Adrenal gland (tissue), 12 donors: ENCODE results near the gene CEP89. TPM values are rescaled to one million over a fixed set of nuclear protein-coding genes. Genes with fewer than 3 reads are reported as not detected.
"Not testable (repeated sequence)": the region's sequence is repeated elsewhere in the genome, so short reads cannot be mapped to it uniquely, and the experiment has no call there.

Source experiments
- DNase-seq, 7 donors: peaks; one replicate each; pipeline ENCODE4 v3.0.0-alpha.2; 2019 to 2020
- H3K27ac ChIP-seq, 5 donors: fragments of 200-600 bp; sonication (generic) in 4 of 5; 1 replicate in 3 of 5; 2 replicates in 2 of 5; pipeline versions ENCODE4 v1.5.1 to v1.8.0; 2016 to 2020; ENCODE audit warnings: mild to moderate bottlenecking in 1 of 5
- H3K27me3 ChIP-seq: fragments of 200-600 bp; 2 replicates; pipeline ENCODE4 v1.8.0; 2021
- H3K36me3 ChIP-seq, 2 donors: fragments of 200-600 bp; replicated peaks in 1 of 2; 1 replicate in 1 of 2; 2 replicates in 1 of 2; pipeline versions ENCODE4 v1.5.1 to v1.8.0; 2018 to 2022
- H3K4me1 ChIP-seq, 2 donors: fragments of 200-600 bp; replicated peaks in 1 of 2; 1 replicate in 1 of 2; 2 replicates in 1 of 2; pipeline versions ENCODE4 v1.5.1 to v1.8.0; 2018 to 2021
- H3K4me3 ChIP-seq, 4 donors: fragments of 200-600 bp; sonication (generic) in 3 of 4; one replicate each; pipeline ENCODE4 v1.5.1; 2016 to 2018
- H3K9me3 ChIP-seq, 3 donors: fragments of 200-600 bp; sonication (generic) in 1 of 3; replicated peaks in 1 of 3; 1 replicate in 2 of 3; 2 replicates in 1 of 3; pipeline versions ENCODE4 v1.5.1 to v1.8.0; 2016 to 2021
- CTCF ChIP-seq, 6 experiments: fragments of 450-650 bp in 4 of 6; fragments of 200-600 bp in 2 of 6; sonication (generic) in 1 of 6; IDR thresholded peaks; 1 replicate in 5 of 6; 2 replicates in 1 of 6; pipeline versions ENCODE4 v1.5.1 to v1.8.0; 2016 to 2021; ENCODE audit warnings: antibody characterized with exemption in 6 of 6, mild to moderate bottlenecking in 2 of 6, moderate library complexity in 1 of 6
- POLR2A ChIP-seq, 2 donors: fragments of 450-650 bp; IDR thresholded peaks; one replicate each; pipeline ENCODE4 v1.6.1; 2017; ENCODE audit warnings: antibody characterized with exemption in 2 of 2, mild to moderate bottlenecking in 2 of 2, moderate library complexity in 1 of 2
- WGBS, 4 donors: extraction: QIAGEN DNeasy Blood & Tissue Kit in 2 of 4; methylation state at CpG; one replicate each; pipeline versions ENCODE4 v1.1.5 to v1.1.7; 2013 to 2017; 5-methylcytosine and 5-hydroxymethylcytosine counted together
- intact Hi-C, 2 donors: fragments of 100-400 bp; cut with DNase I; formaldehyde crosslinking; loops; one replicate each; pipeline versions ENCODE4 v1.14.1 to v1.15.0; 2022 to 2023
- polyA plus RNA-seq, 3 donors: library from polyadenylated mRNA; stranded (reverse); fragments of 200-250 nt in 2 of 3; fragments of 350-450 nt in 1 of 3; fragmentation: Illumina TruSeq in 1 of 3; extraction: RNeasy Lipid Tissue Mini Kit (QIAGEN cat#74804) in 1 of 3; gene quantifications; one replicate each; pipeline ENCODE4 v1.2.3, GENCODE V29; 2013 to 2014
- total RNA-seq, 9 donors: library from RNA; depleted of rRNA in 4 of 9; stranded (reverse); fragments of >200 nt in 4 of 9; fragments of 120-200 nt in 1 of 9; fragmentation: NEBNext Ultra II Directional in 1 of 9; extraction: Animal tissue kit (Norgen Biotek cat#: 25700) in 1 of 9; gene quantifications; one replicate each; pipeline versions ENCODE4 v1.1.0 to v1.2.4, GENCODE V29; 2013 to 2023
- donor health status: healthy with polysubstance abuse.
- donor health status: Bipolar disorder and iron deficiency.
- donor health status: DM: yes; HTN: yes; CAD: no.
- donor health status: DM: no; HTN: no; CAD: no.
- donor health status: DM: no; HTN: no; CAD: no.
- donor health status: DM: yes; HTN: yes; CAD: no.

Gene CEP89
- total and polyA plus RNA-seq, 12 donors, result 9.2 to 20.1 (median 13.9) TPM

DNA sequence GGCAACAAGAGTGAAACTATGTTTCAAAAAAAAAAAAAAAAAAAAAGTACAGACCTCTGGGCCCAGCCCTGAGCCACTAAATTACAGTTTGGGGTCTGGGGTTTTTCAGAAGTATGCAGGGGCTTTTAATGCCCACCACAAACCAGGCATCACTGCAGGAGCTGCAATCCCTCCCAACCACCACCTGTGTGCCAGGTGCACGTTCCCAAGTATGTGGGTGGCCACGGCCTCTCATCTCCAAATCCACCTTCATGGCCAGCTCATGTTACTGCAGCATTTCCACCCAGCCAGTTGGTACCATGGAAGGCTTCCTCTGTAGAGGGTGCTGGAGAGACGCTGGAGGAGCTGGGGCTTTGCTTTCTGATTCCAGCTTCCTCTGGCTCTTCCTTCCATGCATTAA, 26.5 kb downstream of the CEP89 start:
- no peak overlapping the region for H3K4me3 ChIP-seq
- no peaks in the 10 kb centered on the region for H3K9me3 ChIP-seq
- 59 to 93% (median 81%) methylated on average over 3 of the region's 3 CpGs for WGBS, 4 donors
- H3K27me3 ChIP-seq, result no peaks in the 10 kb centered on the region
- no peak for DNase-seq
- no peaks in the 10 kb centered on the region for H3K4me1 ChIP-seq
- H3K36me3 ChIP-seq, result peaks cover 0 to 38% of the 10 kb centered on the region in 2 donors
- H3K27ac ChIP-seq, result no peak overlapping the region
- TF ChIP-seq CTCF (IDR thresholded peaks at IDR 0.05) (no peak), POLR2A (IDR thresholded peaks at IDR 0.05) (no peak)
- intact Hi-C loops, result no loop called here

- H3K36me3 ChIP-seq, result peaks cover 0 to 39% of the 10 kb centered on the region in 2 donors
- 90 to 96% (median 94%) methylated on average over 5 of the region's 5 CpGs for WGBS, 4 donors
These were observed 30.5 kb downstream of the CEP89 start for GRCh38 chr19:32941273-32941672.

GRCh38 chr19:32936065-32936464, 35.7 kb downstream of the CEP89 start:
- no peak overlapping the region for H3K27ac ChIP-seq
- TF ChIP-seq POLR2A (IDR thresholded peaks at IDR 0.05) (no peak), CTCF (IDR thresholded peaks at IDR 0.05) (no peak)
- no peaks in the 10 kb centered on the region for H3K4me1 ChIP-seq
- H3K27me3 ChIP-seq, result no peaks in the 10 kb centered on the region
- H3K9me3 ChIP-seq, result no peaks in the 10 kb centered on the region
- intact Hi-C loops, result no loop called here
- DNase-seq, result no peak
- H3K4me3 ChIP-seq, result no peak overlapping the region
- peaks cover 0 to 19% of the 10 kb centered on the region in 2 donors for H3K36me3 ChIP-seq
- WGBS, 4 donors, result 95 to 100% (median 97%) methylated on average over 3 to 8 of the region's 8 CpGs

More at GRCh38 chr19:32941273-32941672, 30.5 kb downstream of the CEP89 start:
- intact Hi-C loops, H3K27ac ChIP-seq, DNase-seq, H3K9me3 ChIP-seq, H3K4me3 ChIP-seq, H3K27me3 ChIP-seq, H3K4me1 ChIP-seq: not testable (repeated sequence)

- WGBS, 4 donors, result 88 to 98% (median 94%) methylated on average over 3 to 9 of the region's 9 CpGs
- peaks cover 0 to 19% of the 10 kb centered on the region in 2 donors for H3K36me3 ChIP-seq
- no peak overlapping the region for H3K4me3 ChIP-seq
- H3K27me3 ChIP-seq, result no peaks in the 10 kb centered on the region
- no peak overlapping the region for H3K27ac ChIP-seq
- TF ChIP-seq POLR2A (IDR thresholded peaks at IDR 0.05) (no peak), CTCF (IDR thresholded peaks at IDR 0.05) (no peak)
- intact Hi-C loops, result no loop called here
- H3K4me1 ChIP-seq, result no peaks in the 10 kb centered on the region
- no peaks in the 10 kb centered on the region for H3K9me3 ChIP-seq
- no peak for DNase-seq
These were observed 36.1 kb downstream of the CEP89 start for GRCh38 chr19:32935629-32936028.

DNA sequence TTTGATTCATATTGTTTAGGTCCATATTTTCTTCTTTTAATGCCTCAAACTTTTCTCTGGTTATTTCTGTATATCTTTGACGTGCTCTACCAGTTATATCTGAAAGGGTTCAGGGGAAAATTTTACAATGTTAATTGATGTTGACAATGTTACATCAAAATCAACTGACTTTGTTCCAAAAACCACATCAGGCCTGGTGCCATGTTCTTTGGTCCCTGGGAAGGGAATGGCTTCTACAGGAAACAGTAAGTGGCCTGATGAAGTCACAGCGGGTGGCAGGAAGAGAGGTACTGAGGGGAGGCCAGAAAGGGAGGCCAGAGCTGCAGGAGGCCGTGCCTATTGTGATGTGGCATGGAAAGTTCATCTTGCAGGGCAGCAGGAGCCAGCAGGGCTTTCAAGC, 38.2 kb downstream of the CEP89 start:
- WGBS, 4 donors, result 98 to 99% (median 99%) methylated on average over 3 of the region's 3 CpGs
- Histone ChIP-seq H3K4me3 (no peak overlapping the region), H3K9me3 (no peaks in the 10 kb centered on the region), H3K27me3 (no peaks in the 10 kb centered on the region), H3K4me1 (no peaks in the 10 kb centered on the region), H3K27ac (no peak overlapping the region), H3K36me3 (peaks cover 0 to 19% of the 10 kb centered on the region in 2 donors)
- TF ChIP-seq CTCF (IDR thresholded peaks at IDR 0.05) (no peak), POLR2A (IDR thresholded peaks at IDR 0.05) (no peak)
- DNase-seq, result no peak
- intact Hi-C loops, result no loop called here
